K562 (cell line): ENCODE measurements around the gene MARVELD1. TPM values are rescaled to one million over a fixed set of nuclear protein-coding genes. Genes with fewer than 3 reads are reported as not detected.

Experiments used
- BCOR ChIP-seq: fragments of 450-650 bp; IDR thresholded peaks from 2 replicates; pipeline ENCODE4 v1.6.1; 2016
- CCNT2 ChIP-seq: IDR thresholded peaks from 2 replicates; pipeline ENCODE4 v1.6.1; 2011; ENCODE audit warnings: borderline replicate concordance, low read depth, mild to moderate bottlenecking, moderate library complexity, mixed read lengths, low read length; ENCODE audit not compliant: insufficient read length; ENCODE audit errors: extremely low read depth
- E2F6 ChIP-seq, 2 experiments: IDR thresholded peaks; 2 replicates each; pipeline ENCODE4 v1.6.1; 2011; ENCODE audit warnings: borderline replicate concordance in 1 of 2, control low read depth in 1 of 2, low read depth in 1 of 2, low read length in 1 of 2, mild to moderate bottlenecking in 1 of 2, mixed read lengths in 1 of 2, moderate library complexity in 1 of 2; ENCODE audit not compliant: insufficient read depth in 1 of 2, insufficient read length in 1 of 2, poor library complexity in 1 of 2, severe bottlenecking in 1 of 2; ENCODE audit errors: extremely low read depth in 1 of 2
- GATAD2B ChIP-seq: fragments of 450-650 bp; IDR thresholded peaks from 2 replicates; pipeline ENCODE4 v1.6.1; 2017; ENCODE audit warnings: mild to moderate bottlenecking, borderline replicate concordance
- HDAC8 ChIP-seq: fragments of 450-650 bp; IDR thresholded peaks from 2 replicates; pipeline ENCODE4 v1.6.1; 2016; ENCODE audit warnings: mild to moderate bottlenecking, missing genetic modification characterization, moderate library complexity, missing compliant biosample characterization
- HIVEP1 ChIP-seq: fragments of 250-450 bp; sonication (Bioruptor Pico); IDR thresholded peaks from 2 replicates; pipeline ENCODE4 v1.4.0; 2020; ENCODE audit warnings: mild to moderate bottlenecking
- IFI16 ChIP-seq: fragments of 250-450 bp; sonication (Bioruptor Pico); IDR thresholded peaks from 2 replicates; pipeline ENCODE4 v2.1.2; 2022; ENCODE audit warnings: mild to moderate bottlenecking, inconsistent platforms
- PTBP1 ChIP-seq: fragments of 200-400 bp; formaldehyde crosslinking; IDR thresholded peaks from 2 replicates; pipeline ENCODE4 v1.6.1; 2017; ENCODE audit warnings: low read depth, low read length
- RBM25 ChIP-seq: fragments of 200-400 bp; formaldehyde crosslinking; IDR thresholded peaks from 2 replicates; pipeline ENCODE4 v1.6.1; 2018; ENCODE audit warnings: low read length, low read depth, moderate library complexity; ENCODE audit not compliant: severe bottlenecking
- SMAD4 ChIP-seq: fragments of 250-450 bp; sonication (Bioruptor Pico); conservative IDR thresholded peaks from 2 replicates; pipeline ENCODE4 v1.8.0; 2021; ENCODE audit warnings: inconsistent platforms, mild to moderate bottlenecking, moderate library complexity
- SREBF1 ChIP-seq: fragments of 150-350 bp; IDR thresholded peaks from 2 replicates; pipeline ENCODE4 v1.6.1; 2014; ENCODE audit warnings: antibody characterized with exemption, low read depth, low read length, borderline replicate concordance
- THRB ChIP-seq: fragments of 450-650 bp; formaldehyde crosslinking; conservative IDR thresholded peaks from 2 replicates; pipeline ENCODE4 v1.4.0; 2022; ENCODE audit warnings: mild to moderate bottlenecking, missing genetic modification characterization
- ZBTB5 ChIP-seq: fragments of 450-650 bp; IDR thresholded peaks from 2 replicates; pipeline ENCODE4 v1.6.1; 2017; ENCODE audit warnings: antibody characterized with exemption
- ZNF408 ChIP-seq: fragments of 250-450 bp; sonication (Bioruptor Pico); IDR thresholded peaks from 2 replicates; pipeline ENCODE4 v1.4.0; 2020; ENCODE audit warnings: low read depth, mild to moderate bottlenecking, moderate library complexity
- polyA plus RNA-seq, 8 experiments: library from polyadenylated mRNA; depleted of rRNA in 4 of 8; stranded (reverse) in 5 of 8; unstranded in 3 of 8; fragments of >200 nt; fragmentation: Nextera tagmentation in 2 of 8; fragmentation: Illumina TruSeq in 1 of 8; extraction: Ambion mirVana in 2 of 8; extraction: Trizol in 1 of 8; gene quantifications; 2 replicates each; pipeline versions ENCODE4 v1.2.1 to v1.2.3, GENCODE V29; 2011 to 2014; ENCODE audit warnings: inconsistent platforms in 1 of 8, missing spikeins in 1 of 8
- total RNA-seq, 7 experiments: library from RNA; depleted of rRNA in 6 of 7; stranded (reverse); fragments of >200 nt in 6 of 7; fragmentation: Illumina TruSeq in 2 of 7; extraction: Trizol in 2 of 7; gene quantifications; 2 replicates each; pipeline versions ENCODE4 v1.2.1 to v1.2.3, GENCODE V29; 2011 to 2021; ENCODE audit warnings: low replicate concordance in 1 of 7

The MARVELD1 gene
- total and polyA plus RNA-seq, 9 of the 15 experiments (the other 6 are each of a cell fraction or from before 2014, with no cell fraction given): 2.7 to 12.5 (median 5.3) TPM

- 0 out of 2 replicates have a peak, but pooled peaks have one; percentile 62 for TF ChIP-seq PTBP1
- TF ChIP-seq IFI16 (CRISPR knock-in tag): no peak
- TF ChIP-seq BCOR: peak; percentile 69
- TF ChIP-seq GATAD2B: no peak
- TF ChIP-seq ZBTB5: no peak
- TF ChIP-seq CCNT2: no peak
- no peak for TF ChIP-seq SREBF1
- no peak for TF ChIP-seq SMAD4
- TF ChIP-seq HIVEP1 (CRISPR knock-in tag): no peak
- no peak for TF ChIP-seq HDAC8 (tag)
- TF ChIP-seq RBM25: peak; percentile 86
- no peak for TF ChIP-seq ZNF408 (CRISPR knock-in tag)
- peak in 1 of 2 experiments; percentile 25 for TF ChIP-seq E2F6 (IDR thresholded peaks at IDR 0.05; ENCODE audit: borderline replicate concordance in 1 of 2, extremely low read depth in 1 of 2, insufficient read depth in 1 of 2, insufficient read length in 1 of 2, low read depth in 1 of 2, low read length in 1 of 2, poor library complexity in 1 of 2, severe bottlenecking in 1 of 2)
- no peak for TF ChIP-seq THRB (CRISPR knock-in tag)
Observed at GRCh38 chr10:97686301-97686961, 27.1 kb upstream of the MARVELD1 start (continued).
